Mesodermal cell (in vitro differentiated cells): Measurements from ENCODE around the gene AP4E1.
"Not testable (repeated sequence)": the region's sequence is repeated elsewhere in the genome, so short reads cannot be mapped to it uniquely, and the experiment has no call there.

Source experiments
- H3K27ac ChIP-seq: 2 replicates; pipeline ENCODE4 v1.7.0; 2013; ENCODE audit warnings: mild to moderate bottlenecking, low read depth, low read length, moderate library complexity; ENCODE audit not compliant: severe bottlenecking
- H3K36me3 ChIP-seq: 2 replicates; pipeline ENCODE4 v1.7.1; 2013; ENCODE audit warnings: mild to moderate bottlenecking, low read length, moderate library complexity; ENCODE audit not compliant: control insufficient read depth, insufficient read depth
- H3K4me1 ChIP-seq: one replicate; pipeline ENCODE4 v1.7.1; 2013; ENCODE audit warnings: mild to moderate bottlenecking, low read length; ENCODE audit not compliant: insufficient read depth, control insufficient read depth, poor library complexity, severe bottlenecking
- H3K4me3 ChIP-seq: 2 replicates; pipeline ENCODE4 v1.7.0; 2013; ENCODE audit warnings: low read length, control low read depth, mild to moderate bottlenecking; ENCODE audit not compliant: insufficient read depth, poor library complexity, severe bottlenecking; ENCODE audit errors: extremely low read depth
- H3K9me3 ChIP-seq: 2 replicates; pipeline ENCODE4 v1.7.1; 2013; ENCODE audit warnings: mild to moderate bottlenecking, low read length, moderate library complexity; ENCODE audit not compliant: control insufficient read depth
- WGBS, 2 experiments: methylation state at CpG; one replicate each; pipeline ENCODE4 v1.1.5; 2013; ENCODE audit warnings: missing lambda C conversion rate in 2 of 2; ENCODE audit not compliant: insufficient coverage in 2 of 2; 5-methylcytosine and 5-hydroxymethylcytosine counted together

AP4E1 gene

GRCh38 chr15:50911001-50911400, 2.5 kb downstream of the AP4E1 start:
- Histone ChIP-seq H3K36me3 (peaks cover 22% of the 10 kb centered on the region), H3K4me3 (no peak overlapping the region), H3K9me3 (no peaks in the 10 kb centered on the region), H3K4me1 (peaks cover 12% of the 10 kb centered on the region), H3K27ac (peak overlapping the region; percentile 81)
- 92 to 100% methylated on average over 2 of the region's 2 CpGs for whole genome bisulfite sequencing, 2 experiments

- WGBS, 2 experiments, result 43 to 83% methylated on average over 1 to 2 of the region's 5 CpGs
- no peak overlapping the region for H3K4me3 ChIP-seq
- peaks cover 12% of the 10 kb centered on the region for H3K4me1 ChIP-seq
- peaks cover 23% of the 10 kb centered on the region for H3K36me3 ChIP-seq
- peak overlapping the region; percentile 81 for H3K27ac ChIP-seq
- H3K9me3 ChIP-seq, result no peaks in the 10 kb centered on the region
These were observed 3.1 kb downstream of the AP4E1 start for GRCh38 chr15:50911621-50912020.

GRCh38 chr15:50916400-50916799, 7.9 kb downstream of the AP4E1 start:
- Histone ChIP-seq H3K27ac (no peak overlapping the region), H3K36me3 (peaks cover 39% of the 10 kb centered on the region)
- 80 to 100% methylated on average over 1 to 3 of the region's 4 CpGs for WGBS, 2 experiments

GRCh38 chr15:50919359-50919758, 10.9 kb downstream of the AP4E1 start:
- H3K9me3 ChIP-seq, H3K27ac ChIP-seq, H3K4me3 ChIP-seq, H3K4me1 ChIP-seq: not testable (repeated sequence)
- peaks cover 27% of the 10 kb centered on the region for H3K36me3 ChIP-seq
- 100% methylated on average over 2 to 3 of the region's 4 CpGs for WGBS, 2 experiments

More at GRCh38 chr15:50916400-50916799, 7.9 kb downstream of the AP4E1 start:
- H3K4me3 ChIP-seq, result no peak overlapping the region
- peaks cover 9% of the 10 kb centered on the region for H3K4me1 ChIP-seq
- no peaks in the 10 kb centered on the region for H3K9me3 ChIP-seq

- Histone ChIP-seq H3K9me3 (no peaks in the 10 kb centered on the region), H3K36me3 (peaks cover 45% of the 10 kb centered on the region), H3K4me1 (no peaks in the 10 kb centered on the region), H3K4me3 (no peak overlapping the region), H3K27ac (no peak overlapping the region)
- 80% methylated on average over 1 of the region's 1 CpG; no CpG with 5 or more reads in 1 of the 2 experiments for WGBS, 2 experiments
These were observed 16.8 kb downstream of the AP4E1 start for GRCh38 chr15:50925281-50925680.

- H3K36me3 ChIP-seq, result peaks cover 47% of the 10 kb centered on the region
- WGBS, 2 experiments, result no CpG with 5 or more reads among the region's 1 CpG
- no peaks in the 10 kb centered on the region for H3K9me3 ChIP-seq
- no peak overlapping the region for H3K27ac ChIP-seq
- H3K4me1 ChIP-seq, result no peaks in the 10 kb centered on the region
- no peak overlapping the region for H3K4me3 ChIP-seq
These were observed 20.6 kb downstream of the AP4E1 start for GRCh38 chr15:50929062-50929461.

- no peaks in the 10 kb centered on the region for H3K9me3 ChIP-seq
- H3K4me1 ChIP-seq, result no peaks in the 10 kb centered on the region
- H3K27ac ChIP-seq, result no peak overlapping the region
- H3K36me3 ChIP-seq, result peaks cover 48% of the 10 kb centered on the region
- WGBS, 2 experiments, result 100% methylated on average over 1 of the region's 1 CpG
- H3K4me3 ChIP-seq, result no peak overlapping the region
These were observed 22.3 kb downstream of the AP4E1 start for GRCh38 chr15:50930792-50931191.

- Histone ChIP-seq H3K36me3 (peaks cover 30% of the 10 kb centered on the region), H3K4me1 (no peaks in the 10 kb centered on the region), H3K27ac (no peak overlapping the region), H3K4me3 (no peak overlapping the region), H3K9me3 (no peaks in the 10 kb centered on the region)
- WGBS, 2 experiments, result no CpG with 5 or more reads among the region's 1 CpG
These were observed 24.9 kb downstream of the AP4E1 start for GRCh38 chr15:50933341-50933740.

- H3K4me3 ChIP-seq, result no peak overlapping the region
- H3K27ac ChIP-seq, result no peak overlapping the region
- H3K36me3 ChIP-seq, result peaks cover 16% of the 10 kb centered on the region
- H3K4me1 ChIP-seq, result no peaks in the 10 kb centered on the region
- H3K9me3 ChIP-seq, result no peaks in the 10 kb centered on the region
- 97% methylated on average over 4 of the region's 4 CpGs; no CpG with 5 or more reads in 1 of the 2 experiments for WGBS, 2 experiments
These were observed 30.0 kb downstream of the AP4E1 start for GRCh38 chr15:50938525-50938924.

- no peaks in the 10 kb centered on the region for H3K4me1 ChIP-seq
- peaks cover 22% of the 10 kb centered on the region for H3K36me3 ChIP-seq
- no peak overlapping the region for H3K4me3 ChIP-seq
- no CpG with 5 or more reads among the region's 2 CpGs for WGBS, 2 experiments
- no peak overlapping the region for H3K27ac ChIP-seq
- no peaks in the 10 kb centered on the region for H3K9me3 ChIP-seq
These were observed 31.4 kb downstream of the AP4E1 start for GRCh38 chr15:50939911-50940310.

GRCh38 chr15:50940506-50940905, 32.0 kb downstream of the AP4E1 start:
- Histone ChIP-seq H3K9me3 (no peaks in the 10 kb centered on the region), H3K36me3 (peaks cover 25% of the 10 kb centered on the region), H3K4me1 (no peaks in the 10 kb centered on the region), H3K27ac (no peak overlapping the region), H3K4me3 (no peak overlapping the region)
- 67 to 92% methylated on average over 1 to 2 of the region's 2 CpGs for WGBS, 2 experiments
